Liver (tissue), 9 donors: ENCODE data around the gene ABCC3. TPM values are rescaled to one million over a fixed set of nuclear protein-coding genes. Genes with fewer than 3 reads are reported as not detected.

ENCODE experiments used
- DNase-seq: peaks from one replicate; pipeline ENCODE4 v3.0.0-alpha.2; 2017; ENCODE audit warnings: low spot score
- H3K27ac ChIP-seq, 2 donors: one replicate each; pipeline ENCODE4 v1.7.0; 2013; ENCODE audit warnings: inconsistent platforms in 2 of 2, low read length in 2 of 2, control low read depth in 1 of 2, low read depth in 1 of 2, mild to moderate bottlenecking in 1 of 2
- H3K27me3 ChIP-seq, 4 donors: one replicate each; pipeline versions ENCODE4 v1.6.1 to v1.7.0; 2013; ENCODE audit warnings: low read length in 3 of 4, inconsistent platforms in 1 of 4, mild to moderate bottlenecking in 1 of 4, moderate library complexity in 1 of 4; ENCODE audit not compliant: control insufficient read depth in 4 of 4, insufficient read depth in 4 of 4
- H3K36me3 ChIP-seq, 4 donors: one replicate each; pipeline versions ENCODE4 v1.6.1 to v1.7.0; 2013; ENCODE audit warnings: low read length in 3 of 4, mild to moderate bottlenecking in 3 of 4, low read depth in 1 of 4, moderate library complexity in 1 of 4; ENCODE audit not compliant: control insufficient read depth in 4 of 4, insufficient read depth in 3 of 4
- H3K4me1 ChIP-seq, 4 donors: one replicate each; pipeline versions ENCODE4 v1.6.1 to v1.7.0; 2013; ENCODE audit warnings: low read length in 3 of 4, mild to moderate bottlenecking in 3 of 4, moderate library complexity in 1 of 4; ENCODE audit not compliant: control insufficient read depth in 4 of 4, insufficient read depth in 4 of 4
- H3K4me3 ChIP-seq, 3 donors: one replicate each; pipeline versions ENCODE4 v1.6.1 to v1.7.0; 2013; ENCODE audit warnings: low read length in 3 of 3, control low read depth in 1 of 3, low read depth in 1 of 3, mild to moderate bottlenecking in 1 of 3
- H3K9ac ChIP-seq, 2 donors: one replicate each; pipeline ENCODE4 v1.7.0; 2013; ENCODE audit warnings: low read length in 2 of 2, mild to moderate bottlenecking in 2 of 2, moderate library complexity in 2 of 2, control low read depth in 1 of 2, low read depth in 1 of 2
- H3K9me3 ChIP-seq, 4 donors: one replicate each; pipeline versions ENCODE4 v1.6.1 to v1.7.0; 2013; ENCODE audit warnings: low read length in 3 of 4; ENCODE audit not compliant: control insufficient read depth in 4 of 4
- EGR1 ChIP-seq, 2 donors: IDR thresholded peaks; 2 replicates each; pipeline ENCODE4 v1.6.1; 2016 to 2018; ENCODE audit warnings: antibody characterized with exemption in 2 of 2, low read depth in 2 of 2
- FOXA1 ChIP-seq: IDR thresholded peaks from 2 replicates; pipeline ENCODE4 v1.6.1; 2016; ENCODE audit warnings: antibody characterized with exemption
- FOXA2 ChIP-seq: IDR thresholded peaks from 2 replicates; pipeline ENCODE4 v1.6.1; 2016; ENCODE audit warnings: antibody characterized with exemption
- GABPA ChIP-seq, 2 donors: IDR thresholded peaks in 1 of 2; conservative IDR thresholded peaks in 1 of 2; 2 replicates each; pipeline ENCODE4 v1.6.1; 2016; ENCODE audit warnings: antibody characterized with exemption in 2 of 2, mild to moderate bottlenecking in 1 of 2, moderate library complexity in 1 of 2
- HNF4A ChIP-seq, 2 donors: conservative IDR thresholded peaks; 2 replicates each; pipeline ENCODE4 v1.6.1; 2016; ENCODE audit warnings: antibody characterized with exemption in 2 of 2, mild to moderate bottlenecking in 2 of 2
- HNF4G ChIP-seq: IDR thresholded peaks from 2 replicates; pipeline ENCODE4 v1.6.1; 2016; ENCODE audit warnings: antibody characterized with exemption
- JUND ChIP-seq, 2 donors: IDR thresholded peaks; 2 replicates each; pipeline ENCODE4 v1.6.1; 2016; ENCODE audit warnings: antibody characterized with exemption in 2 of 2
- NR2F2 ChIP-seq: IDR thresholded peaks from 2 replicates; pipeline ENCODE4 v1.6.1; 2016; ENCODE audit warnings: antibody characterized with exemption
- RXRA ChIP-seq, 2 donors: IDR thresholded peaks; 2 replicates each; pipeline ENCODE4 v1.6.1; 2017 to 2018; ENCODE audit warnings: antibody characterized with exemption in 2 of 2, mild to moderate bottlenecking in 1 of 2
- TAF1 ChIP-seq: conservative IDR thresholded peaks from 2 replicates; pipeline ENCODE4 v1.6.1; 2016; ENCODE audit warnings: antibody characterized with exemption, mild to moderate bottlenecking
- YY1 ChIP-seq: IDR thresholded peaks from 2 replicates; pipeline ENCODE4 v1.6.1; 2016; ENCODE audit warnings: antibody characterized with exemption, mild to moderate bottlenecking
- WGBS: extraction: QIAGEN DNeasy Blood & Tissue Kit; methylation state at CpG from one replicate; pipeline ENCODE4 v1.1.7; 2013; 5-methylcytosine and 5-hydroxymethylcytosine counted together
- polyA plus RNA-seq, 2 donors: library from polyadenylated mRNA; stranded (reverse) in 1 of 2; unstranded in 1 of 2; fragments of 200-250 nt in 1 of 2; fragments of >200 nt in 1 of 2; fragmentation: Nextera tagmentation in 1 of 2; extraction: Ambion mirVana in 1 of 2; gene quantifications; one replicate each; pipeline versions ENCODE4 v1.2.1 to v1.2.3, GENCODE V29; 2013 to 2015
- total RNA-seq, 2 donors: library from RNA; depleted of rRNA; stranded (reverse); fragments of >200 nt; gene quantifications; one replicate each; pipeline ENCODE4 v1.2.3, GENCODE V29; 2014
- TF ChIP-seq, protein P1 (sequence below): IDR thresholded peaks from 2 replicates; pipeline ENCODE4 v1.6.1; 2016; ENCODE audit warnings: antibody characterized with exemption
- TF ChIP-seq, protein P2 (sequence below): IDR thresholded peaks from 2 replicates; pipeline ENCODE4 v1.6.1; 2016; ENCODE audit warnings: antibody characterized with exemption
- TF ChIP-seq, protein P3 (sequence below): IDR thresholded peaks from 2 replicates; pipeline ENCODE4 v1.6.1; 2016; ENCODE audit warnings: antibody characterized with exemption
- TF ChIP-seq, protein P4 (sequence below): IDR thresholded peaks from 2 replicates; pipeline ENCODE4 v1.6.1; 2016; ENCODE audit warnings: antibody characterized with exemption, mild to moderate bottlenecking
- donor health status: healthy.
- donor health status: healthy.
- donor health status: healthy.
- donor health status: healthy.
- donor health status: healthy.

The ABCC3 gene
- total and polyA plus RNA-seq, 4 donors = 10.5 to 197 (median 80.5) TPM

DNA sequence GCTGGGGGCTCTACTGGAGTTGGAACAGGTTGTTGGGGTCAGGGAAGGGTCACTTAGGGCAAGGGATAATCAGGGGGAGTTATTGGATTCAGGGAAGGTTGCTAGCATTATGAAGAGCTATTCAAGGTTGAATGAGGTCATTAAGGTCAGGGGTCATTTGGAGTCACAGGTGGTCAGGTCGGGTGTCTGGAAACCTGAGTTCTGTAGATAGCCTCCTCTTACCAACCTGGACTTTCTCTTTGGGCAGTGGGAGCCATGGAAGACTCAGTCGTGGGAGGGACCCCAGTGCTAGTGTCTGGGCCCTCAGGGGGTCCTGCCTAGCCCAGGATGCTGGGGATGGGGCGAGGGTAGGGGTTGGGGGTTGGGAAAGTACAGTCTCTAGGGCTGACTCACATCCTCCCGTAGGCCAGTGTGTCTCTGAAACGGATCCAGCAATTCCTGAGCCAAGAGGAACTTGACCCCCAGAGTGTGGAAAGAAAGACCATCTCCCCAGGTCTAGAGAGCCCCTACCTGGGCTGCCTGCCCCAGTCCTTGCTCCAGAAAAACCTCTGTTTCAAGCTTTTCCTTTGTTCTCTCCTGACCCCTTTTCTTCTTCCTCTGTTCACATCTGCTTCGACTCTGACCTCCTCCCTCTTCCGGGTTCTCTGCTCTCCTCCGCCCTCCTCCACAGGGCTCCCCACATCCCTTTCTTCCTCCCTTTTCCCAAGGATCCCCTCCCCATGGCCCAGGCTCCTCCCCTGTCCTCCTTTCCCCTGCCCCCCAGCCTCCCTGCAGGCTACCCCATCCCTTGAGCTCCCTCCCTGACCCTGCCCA lies 33.5 kb downstream of the ABCC3 start:
- Histone ChIP-seq H3K27me3 (no peaks in the 10 kb centered on the region), H3K9ac (no peak overlapping the region), H3K27ac (peak overlapping the region; percentile 28 to 59), H3K36me3 (peaks cover 0 to 15% (median 4%) of the 10 kb centered on the region in 4 donors), H3K9me3 (no peaks in the 10 kb centered on the region), H3K4me3 (no peak overlapping the region), H3K4me1 (peaks cover 10 to 39% (median 26%) of the 10 kb centered on the region in 4 donors)
- 52% methylated on average over 8 of the region's 8 CpGs for WGBS
- TF ChIP-seq RXRA (IDR thresholded peaks at IDR 0.05) (peak; percentile 59 to 72), FOXA2 (no peak), NR2F2 (peak; percentile 59), HNF4G (no peak), JUND (IDR thresholded peaks at IDR 0.05) (no peak)
- TF ChIP-seq, protein P1, sequence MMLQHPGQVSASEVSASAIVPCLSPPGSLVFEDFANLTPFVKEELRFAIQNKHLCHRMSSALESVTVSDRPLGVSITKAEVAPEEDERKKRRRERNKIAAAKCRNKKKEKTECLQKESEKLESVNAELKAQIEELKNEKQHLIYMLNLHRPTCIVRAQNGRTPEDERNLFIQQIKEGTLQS = no peak
- DNase-seq = no peak

DNA sequence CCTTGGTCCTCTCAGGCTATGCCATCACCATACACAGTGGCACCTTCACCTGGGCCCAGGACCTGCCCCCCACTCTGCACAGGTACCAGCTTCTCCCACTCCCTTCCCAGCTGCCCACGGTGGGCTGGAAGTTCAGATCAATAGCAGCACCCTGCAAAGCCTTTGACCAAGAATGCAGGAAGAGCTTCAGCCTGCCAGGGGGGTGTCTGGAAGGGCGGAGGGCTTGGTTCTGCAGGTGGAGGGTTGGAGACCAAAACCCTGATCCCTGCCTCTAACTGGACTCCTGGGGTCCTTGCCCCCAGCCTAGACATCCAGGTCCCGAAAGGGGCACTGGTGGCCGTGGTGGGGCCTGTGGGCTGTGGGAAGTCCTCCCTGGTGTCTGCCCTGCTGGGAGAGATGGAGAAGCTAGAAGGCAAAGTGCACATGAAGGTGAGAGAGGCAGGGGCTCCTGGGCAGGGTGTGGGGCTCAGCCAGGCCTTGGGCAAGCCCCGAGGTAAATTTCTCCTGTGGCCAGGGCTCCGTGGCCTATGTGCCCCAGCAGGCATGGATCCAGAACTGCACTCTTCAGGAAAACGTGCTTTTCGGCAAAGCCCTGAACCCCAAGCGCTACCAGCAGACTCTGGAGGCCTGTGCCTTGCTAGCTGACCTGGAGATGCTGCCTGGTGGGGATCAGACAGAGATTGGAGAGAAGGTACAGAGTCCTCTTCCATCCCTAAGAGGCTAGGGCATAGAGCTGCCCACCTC lies 34.3 kb downstream of the ABCC3 start:
- Histone ChIP-seq H3K9ac (no peak overlapping the region), H3K27ac (peak overlapping the region; percentile 28 to 59), H3K9me3 (no peaks in the 10 kb centered on the region), H3K27me3 (no peaks in the 10 kb centered on the region), H3K36me3 (peaks cover 0 to 15% (median 4%) of the 10 kb centered on the region in 4 donors), H3K4me3 (no peak overlapping the region), H3K4me1 (peaks cover 7 to 34% (median 24%) of the 10 kb centered on the region in 4 donors)
- WGBS = 85% methylated on average over 9 of the region's 9 CpGs
- TF ChIP-seq, protein P2, sequence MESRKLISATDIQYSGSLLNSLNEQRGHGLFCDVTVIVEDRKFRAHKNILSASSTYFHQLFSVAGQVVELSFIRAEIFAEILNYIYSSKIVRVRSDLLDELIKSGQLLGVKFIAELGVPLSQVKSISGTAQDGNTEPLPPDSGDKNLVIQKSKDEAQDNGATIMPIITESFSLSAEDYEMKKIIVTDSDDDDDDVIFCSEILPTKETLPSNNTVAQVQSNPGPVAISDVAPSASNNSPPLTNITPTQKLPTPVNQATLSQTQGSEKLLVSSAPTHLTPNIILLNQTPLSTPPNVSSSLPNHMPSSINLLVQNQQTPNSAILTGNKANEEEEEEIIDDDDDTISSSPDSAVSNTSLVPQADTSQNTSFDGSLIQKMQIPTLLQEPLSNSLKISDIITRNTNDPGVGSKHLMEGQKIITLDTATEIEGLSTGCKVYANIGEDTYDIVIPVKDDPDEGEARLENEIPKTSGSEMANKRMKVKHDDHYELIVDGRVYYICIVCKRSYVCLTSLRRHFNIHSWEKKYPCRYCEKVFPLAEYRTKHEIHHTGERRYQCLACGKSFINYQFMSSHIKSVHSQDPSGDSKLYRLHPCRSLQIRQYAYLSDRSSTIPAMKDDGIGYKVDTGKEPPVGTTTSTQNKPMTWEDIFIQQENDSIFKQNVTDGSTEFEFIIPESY = no peak
- TF ChIP-seq YY1 (no peak), GABPA (IDR thresholded peaks at IDR 0.05 in 1 of 2, conservative IDR thresholded peaks at IDR 0.05 in 1 of 2) (no peak), EGR1 (IDR thresholded peaks at IDR 0.05; ENCODE audit: low read depth in 2 of 2) (no peak), FOXA1 (no peak)
- TF ChIP-seq, protein P1 = no peak
- DNase-seq = no peak

DNA sequence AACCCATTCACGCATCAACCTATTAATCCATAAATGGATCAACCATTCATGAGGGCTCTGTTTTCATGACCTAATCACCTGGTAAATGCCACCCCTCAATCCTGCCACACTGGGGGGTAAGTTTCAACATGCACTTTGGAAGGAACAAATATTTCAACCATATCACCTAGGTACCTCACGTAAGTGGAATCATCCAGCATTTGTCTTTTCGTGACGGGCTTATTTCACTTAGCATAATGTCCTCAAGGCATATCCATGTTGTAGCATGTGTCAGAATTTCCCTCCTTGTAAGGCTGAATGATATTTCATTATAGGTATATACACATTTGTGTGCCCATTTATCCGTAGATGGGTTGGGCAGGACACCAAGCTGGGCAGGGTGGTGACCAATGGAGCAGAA lies 37.4 kb downstream of the ABCC3 start:
- 93% methylated on average over 5 of the region's 5 CpGs for WGBS
- H3K9ac ChIP-seq = no peak overlapping the region
- no peak for DNase-seq

More for the DNA sequence above, 37.4 kb downstream of the ABCC3 start:
- peaks cover 16 to 44% (median 33%) of the 10 kb centered on the region in 4 donors for H3K4me1 ChIP-seq
- no peaks in the 10 kb centered on the region for H3K27me3 ChIP-seq
- no peaks in the 10 kb centered on the region for H3K9me3 ChIP-seq
- H3K4me3 ChIP-seq = no peak overlapping the region
- TF ChIP-seq TAF1 (no peak), JUND (IDR thresholded peaks at IDR 0.05) (no peak), HNF4A (conservative IDR thresholded peaks at IDR 0.05) (no peak), YY1 (no peak), FOXA2 (no peak), NR2F2 (no peak), RXRA (IDR thresholded peaks at IDR 0.05) (no peak), HNF4G (no peak)
- TF ChIP-seq, protein P3, sequence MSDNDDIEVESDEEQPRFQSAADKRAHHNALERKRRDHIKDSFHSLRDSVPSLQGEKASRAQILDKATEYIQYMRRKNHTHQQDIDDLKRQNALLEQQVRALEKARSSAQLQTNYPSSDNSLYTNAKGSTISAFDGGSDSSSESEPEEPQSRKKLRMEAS = no peak
- TF ChIP-seq, protein P4, sequence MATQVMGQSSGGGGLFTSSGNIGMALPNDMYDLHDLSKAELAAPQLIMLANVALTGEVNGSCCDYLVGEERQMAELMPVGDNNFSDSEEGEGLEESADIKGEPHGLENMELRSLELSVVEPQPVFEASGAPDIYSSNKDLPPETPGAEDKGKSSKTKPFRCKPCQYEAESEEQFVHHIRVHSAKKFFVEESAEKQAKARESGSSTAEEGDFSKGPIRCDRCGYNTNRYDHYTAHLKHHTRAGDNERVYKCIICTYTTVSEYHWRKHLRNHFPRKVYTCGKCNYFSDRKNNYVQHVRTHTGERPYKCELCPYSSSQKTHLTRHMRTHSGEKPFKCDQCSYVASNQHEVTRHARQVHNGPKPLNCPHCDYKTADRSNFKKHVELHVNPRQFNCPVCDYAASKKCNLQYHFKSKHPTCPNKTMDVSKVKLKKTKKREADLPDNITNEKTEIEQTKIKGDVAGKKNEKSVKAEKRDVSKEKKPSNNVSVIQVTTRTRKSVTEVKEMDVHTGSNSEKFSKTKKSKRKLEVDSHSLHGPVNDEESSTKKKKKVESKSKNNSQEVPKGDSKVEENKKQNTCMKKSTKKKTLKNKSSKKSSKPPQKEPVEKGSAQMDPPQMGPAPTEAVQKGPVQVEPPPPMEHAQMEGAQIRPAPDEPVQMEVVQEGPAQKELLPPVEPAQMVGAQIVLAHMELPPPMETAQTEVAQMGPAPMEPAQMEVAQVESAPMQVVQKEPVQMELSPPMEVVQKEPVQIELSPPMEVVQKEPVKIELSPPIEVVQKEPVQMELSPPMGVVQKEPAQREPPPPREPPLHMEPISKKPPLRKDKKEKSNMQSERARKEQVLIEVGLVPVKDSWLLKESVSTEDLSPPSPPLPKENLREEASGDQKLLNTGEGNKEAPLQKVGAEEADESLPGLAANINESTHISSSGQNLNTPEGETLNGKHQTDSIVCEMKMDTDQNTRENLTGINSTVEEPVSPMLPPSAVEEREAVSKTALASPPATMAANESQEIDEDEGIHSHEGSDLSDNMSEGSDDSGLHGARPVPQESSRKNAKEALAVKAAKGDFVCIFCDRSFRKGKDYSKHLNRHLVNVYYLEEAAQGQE = no peak
- TF ChIP-seq, protein P1 = no peak
- TF ChIP-seq, protein P2 = no peak
- H3K27ac ChIP-seq = peak overlapping the region in 1 of 2 donors; percentile 80
- peaks cover 0 to 15% (median 4%) of the 10 kb centered on the region in 4 donors for H3K36me3 ChIP-seq
